Measurements from ENCODE around the gene ADCY9. TPM values are rescaled to one million over a fixed set of nuclear protein-coding genes. Genes with fewer than 3 reads are reported as not detected.

Gene ADCY9
- total RNA-seq, 4 donors from 2014 or later: 19.0 to 32.7 (median 29.6) TPM

DNA sequence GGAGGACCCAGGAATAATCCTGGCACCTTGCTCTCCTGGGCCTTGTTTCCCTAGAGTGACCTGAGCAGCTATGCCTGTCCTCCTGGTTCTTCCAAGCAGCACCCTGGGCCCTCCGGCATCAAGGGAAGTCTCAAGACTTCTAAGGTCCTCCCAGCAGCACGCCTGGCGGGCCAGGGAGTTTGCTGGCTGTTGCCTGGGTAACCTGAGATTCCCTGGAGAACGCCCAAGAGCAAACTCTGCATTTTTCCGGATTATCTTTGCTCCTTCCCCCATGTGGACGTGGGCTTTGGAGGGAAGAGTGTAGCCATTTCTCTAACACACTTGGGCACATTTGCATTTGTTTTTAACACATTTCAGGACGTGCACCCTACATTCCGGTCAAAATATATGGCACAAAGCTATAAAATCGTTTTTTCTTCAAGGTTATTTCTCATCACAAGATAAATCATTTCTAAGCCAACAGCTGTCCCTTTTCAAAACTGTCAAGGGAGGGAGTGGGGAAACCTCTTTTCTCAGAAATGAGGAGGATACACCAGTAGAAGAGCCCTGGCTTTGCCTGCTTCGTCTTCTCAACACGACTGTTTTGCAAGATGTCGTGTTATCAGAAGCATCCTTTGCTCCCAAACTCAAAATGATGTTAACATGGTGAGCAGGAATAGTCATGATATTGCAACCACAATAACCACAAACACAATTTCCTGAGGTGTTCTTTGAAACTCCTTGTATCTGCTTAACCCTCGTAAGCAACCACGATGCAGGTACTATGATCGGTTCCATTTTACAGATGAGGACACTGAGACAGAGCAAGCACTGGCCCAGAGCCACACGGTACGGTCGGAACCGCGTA, 116.5 kb downstream of the ADCY9 start:
- H3K4me1 ChIP-seq: peaks cover 0 to 17% (median 0%) of the 10 kb centered on the region in 4 donors
- no peaks in the 10 kb centered on the region for H3K27me3 ChIP-seq
- TF ChIP-seq, protein P1, sequence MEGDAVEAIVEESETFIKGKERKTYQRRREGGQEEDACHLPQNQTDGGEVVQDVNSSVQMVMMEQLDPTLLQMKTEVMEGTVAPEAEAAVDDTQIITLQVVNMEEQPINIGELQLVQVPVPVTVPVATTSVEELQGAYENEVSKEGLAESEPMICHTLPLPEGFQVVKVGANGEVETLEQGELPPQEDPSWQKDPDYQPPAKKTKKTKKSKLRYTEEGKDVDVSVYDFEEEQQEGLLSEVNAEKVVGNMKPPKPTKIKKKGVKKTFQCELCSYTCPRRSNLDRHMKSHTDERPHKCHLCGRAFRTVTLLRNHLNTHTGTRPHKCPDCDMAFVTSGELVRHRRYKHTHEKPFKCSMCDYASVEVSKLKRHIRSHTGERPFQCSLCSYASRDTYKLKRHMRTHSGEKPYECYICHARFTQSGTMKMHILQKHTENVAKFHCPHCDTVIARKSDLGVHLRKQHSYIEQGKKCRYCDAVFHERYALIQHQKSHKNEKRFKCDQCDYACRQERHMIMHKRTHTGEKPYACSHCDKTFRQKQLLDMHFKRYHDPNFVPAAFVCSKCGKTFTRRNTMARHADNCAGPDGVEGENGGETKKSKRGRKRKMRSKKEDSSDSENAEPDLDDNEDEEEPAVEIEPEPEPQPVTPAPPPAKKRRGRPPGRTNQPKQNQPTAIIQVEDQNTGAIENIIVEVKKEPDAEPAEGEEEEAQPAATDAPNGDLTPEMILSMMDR (IDR thresholded peaks at IDR 0.05): no peak
- no peak for TF ChIP-seq POLR2A (IDR thresholded peaks at IDR 0.05)
- no peak for TF ChIP-seq EP300 (IDR thresholded peaks at IDR 0.05)
- WGBS, 2 donors: 66 to 69% methylated on average over 20 of the region's 20 CpGs
- H3K9me3 ChIP-seq: no peaks in the 10 kb centered on the region
- H3K36me3 ChIP-seq: peaks cover 0 to 3% (median 0%) of the 10 kb centered on the region in 3 donors
- DNase-seq (ENCODE audit: low spot score in 2 of 2): no peak
- H3K4me3 ChIP-seq: no peak overlapping the region
- H3K27ac ChIP-seq: peak overlapping the region in 2 of 4 donors; percentile 4 to 7

DNA sequence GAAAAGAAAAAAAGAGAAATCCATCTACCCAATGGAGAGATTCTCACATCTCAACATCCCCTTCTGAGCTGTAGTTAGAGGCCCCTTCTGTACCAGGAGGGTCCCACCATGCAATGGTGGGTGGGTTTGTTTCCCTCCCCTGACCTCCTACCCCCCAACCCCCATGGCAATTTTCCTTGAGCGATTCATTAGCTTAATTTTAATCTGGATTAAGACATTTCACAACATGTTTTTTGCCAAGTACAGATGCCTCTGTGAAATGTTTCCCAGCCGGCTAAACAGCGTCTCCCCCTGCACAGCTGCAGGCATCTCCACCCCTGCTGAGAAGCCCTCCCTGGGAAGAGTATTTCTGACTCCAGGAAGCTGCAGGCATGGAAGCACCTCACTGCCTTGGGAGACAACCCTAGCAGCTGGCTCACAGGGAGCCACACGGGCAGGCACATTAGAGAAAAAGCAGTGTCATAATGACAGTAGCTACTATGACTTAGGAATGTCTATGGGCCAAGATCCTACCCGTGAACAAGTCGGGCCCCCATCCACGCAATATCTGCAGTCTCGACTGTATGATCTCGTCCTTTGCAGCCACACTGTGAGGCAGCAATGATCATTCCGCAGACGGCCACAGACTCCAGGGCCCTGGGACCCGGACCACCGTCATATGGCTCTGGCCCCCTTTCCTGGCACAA, 117.3 kb downstream of the ADCY9 start:
- no peak overlapping the region for H3K4me3 ChIP-seq
- no peaks in the 10 kb centered on the region for H3K27me3 ChIP-seq
- peaks cover 0 to 7% (median 0%) of the 10 kb centered on the region in 3 donors for H3K36me3 ChIP-seq
- peaks cover 0 to 17% (median 0%) of the 10 kb centered on the region in 4 donors for H3K4me1 ChIP-seq
- TF ChIP-seq POLR2A (IDR thresholded peaks at IDR 0.05): no peak
- no peak for TF ChIP-seq EP300 (IDR thresholded peaks at IDR 0.05)
- TF ChIP-seq, protein P1 (IDR thresholded peaks at IDR 0.05): no peak
- WGBS, 2 donors: 65 to 67% methylated on average over 11 to 13 of the region's 13 CpGs
- H3K9me3 ChIP-seq: no peaks in the 10 kb centered on the region
- peak overlapping the region in 2 of 4 donors; percentile 4 to 7 for H3K27ac ChIP-seq
- DNase-seq (ENCODE audit: low spot score in 2 of 2): peak in 1 of 2 donors; percentile 15

DNA sequence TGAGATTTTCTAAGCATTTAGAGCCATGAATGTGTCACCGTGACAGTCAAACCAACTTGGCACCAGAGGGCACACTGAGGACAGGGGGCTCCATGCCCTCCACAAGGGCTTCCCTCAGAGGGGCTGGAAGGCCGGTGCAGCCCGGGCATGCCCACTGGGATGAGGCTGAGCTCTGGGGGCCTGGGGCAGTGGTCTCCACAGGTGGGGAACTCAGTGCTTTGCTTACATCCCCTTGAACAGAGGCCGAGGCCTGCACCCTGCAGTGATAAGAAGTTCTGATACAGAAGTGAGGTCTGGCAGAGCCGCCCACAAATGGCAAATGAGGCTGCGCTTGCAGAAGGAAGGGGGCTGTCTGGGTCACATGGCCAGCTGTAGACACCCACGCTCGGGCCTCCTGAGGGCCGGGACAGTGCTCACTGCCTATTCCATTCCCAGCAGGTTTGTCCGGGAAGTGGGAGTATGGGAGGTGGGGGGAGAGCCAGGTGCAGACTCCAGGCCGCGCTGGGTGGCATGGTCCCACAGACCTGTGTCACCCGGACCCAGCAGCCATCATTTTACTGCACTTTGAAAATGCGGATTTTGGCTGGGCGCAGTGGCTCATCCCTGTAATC, 118.9 kb downstream of the ADCY9 start:
- Histone ChIP-seq H3K27me3 (no peaks in the 10 kb centered on the region), H3K9me3 (no peaks in the 10 kb centered on the region), H3K4me1 (peaks cover 0 to 17% (median 0%) of the 10 kb centered on the region in 4 donors), H3K27ac (no peak overlapping the region), H3K4me3 (no peak overlapping the region), H3K36me3 (peaks cover 0 to 18% (median 0%) of the 10 kb centered on the region in 3 donors)
- TF ChIP-seq, protein P1 (IDR thresholded peaks at IDR 0.05): no peak
- TF ChIP-seq POLR2A (IDR thresholded peaks at IDR 0.05) (no peak), EP300 (IDR thresholded peaks at IDR 0.05) (no peak)
- DNase-seq (ENCODE audit: low spot score in 2 of 2): no peak
- WGBS, 2 donors: 78 to 89% methylated on average over 13 to 15 of the region's 15 CpGs

DNA sequence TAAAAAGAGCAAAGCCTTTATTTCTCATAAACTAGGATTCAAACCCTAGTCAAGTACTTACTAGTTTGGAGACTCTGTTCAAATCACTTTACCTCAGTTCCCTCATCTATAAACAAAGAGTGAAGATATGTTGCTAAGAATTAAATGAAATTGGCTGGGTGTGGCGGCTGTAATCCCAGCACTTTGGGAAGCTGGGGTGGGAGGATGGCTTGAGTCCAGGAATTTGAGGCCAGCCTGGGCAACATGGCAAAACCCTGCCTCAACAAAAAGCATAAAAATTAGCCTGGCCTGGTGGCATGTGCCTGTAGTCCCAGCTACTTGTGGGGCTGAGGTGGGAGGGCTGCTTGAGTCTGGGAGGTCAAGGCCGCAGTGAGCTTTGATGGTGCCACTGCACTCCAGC, 121.2 kb downstream of the ADCY9 start:
- 43 to 91% methylated on average over 2 of the region's 2 CpGs for WGBS, 2 donors
- Histone ChIP-seq H3K4me1 (peaks cover 0 to 14% (median 0%) of the 10 kb centered on the region in 4 donors), H3K4me3 (no peak overlapping the region), H3K9me3 (no peaks in the 10 kb centered on the region), H3K27me3 (no peaks in the 10 kb centered on the region), H3K36me3 (peaks cover 0 to 28% (median 0%) of the 10 kb centered on the region in 3 donors), H3K27ac (no peak overlapping the region)
- no peak for TF ChIP-seq EP300 (IDR thresholded peaks at IDR 0.05)
- TF ChIP-seq, protein P1 (IDR thresholded peaks at IDR 0.05): no peak
- no peak for TF ChIP-seq POLR2A (IDR thresholded peaks at IDR 0.05)
- no peak for DNase-seq (ENCODE audit: low spot score in 2 of 2)

Data from tibial nerve (tissue), 4 donors.